Endothelial cell of umbilical vein (primary cell): ENCODE data around the gene ERAP2. TPM values are rescaled to one million over a fixed set of nuclear protein-coding genes. Genes with fewer than 3 reads are reported as not detected.

Experiments used
- BruUV-seq: library from RNA; stranded (reverse); fragments of 400-500 nt; replicated peaks from 2 replicates; lab custom pipeline; 2021; lab: Mats Ljungman, UMichigan
- CTCF ChIA-PET: fragments of 300-600, 350-600 bp; sonication (Branson Sonifier 250); formaldehyde crosslinking; loops from one replicate; lab custom pipeline; 2021; ENCODE audit warnings: antibody characterized with exemption, inconsistent platforms; lab: Charles Lee
- POLR2A ChIA-PET: fragments of 300-600, 350-600 bp; sonication (Branson Sonifier 250); formaldehyde crosslinking; loops from one replicate; lab custom pipeline; 2021; ENCODE audit warnings: antibody characterized with exemption, inconsistent platforms; lab: Charles Lee
- DNase-seq: peaks from one replicate; pipeline ENCODE4 v3.0.0-alpha.2; 2011; ENCODE audit warnings: low read depth, low spot score
- FAIRE-seq: peaks from 2 replicates; lab custom pipeline; 2011; peaks lifted over from hg19 to GRCh38; lab: Jason Lieb, UNC
- H2AFZ ChIP-seq: 2 replicates; pipeline ENCODE4 v1.6.0; 2012; ENCODE audit warnings: low read depth, low read length, control low read depth, inconsistent platforms
- H3K27ac ChIP-seq: 2 replicates; pipeline ENCODE4 v1.5.1; 2011; ENCODE audit warnings: low read depth, mild to moderate bottlenecking, control low read depth, low read length, moderate library complexity; ENCODE audit not compliant: insufficient read depth
- H3K27me3 ChIP-seq, 2 experiments: 2 replicates each; pipeline versions ENCODE4 v1.6.0 to v1.6.1; 2011; ENCODE audit warnings: low read length in 2 of 2, mixed read lengths in 1 of 2; ENCODE audit not compliant: control insufficient read depth in 2 of 2, insufficient read depth in 2 of 2
- H3K36me3 ChIP-seq, 2 experiments: 2 replicates in 1 of 2; 3 replicates in 1 of 2; pipeline ENCODE4 v1.5.1; 2011; ENCODE audit warnings: low read length in 2 of 2, mild to moderate bottlenecking in 1 of 2, moderate library complexity in 1 of 2; ENCODE audit not compliant: control insufficient read depth in 2 of 2, insufficient read depth in 2 of 2; ENCODE audit errors: extremely low read depth in 1 of 2
- H3K4me1 ChIP-seq: 3 replicates; pipeline ENCODE4 v1.5.1; 2011; ENCODE audit warnings: mild to moderate bottlenecking, low read length; ENCODE audit not compliant: control insufficient read depth, insufficient read depth; ENCODE audit errors: extremely low read depth
- H3K4me2 ChIP-seq: 2 replicates; pipeline ENCODE4 v1.6.1; 2011; ENCODE audit warnings: low read length, control low read depth, mixed read lengths; ENCODE audit not compliant: insufficient read depth
- H3K4me3 ChIP-seq, 3 experiments: fragments of 200-600 bp in 1 of 3; sonication (generic), shearing (Covaris generic) in 1 of 3; replicated peaks in 1 of 3; 2 replicates each; pipeline ENCODE4 v1.5.1; 2011 to 2016; ENCODE audit warnings: control low read depth in 3 of 3, low read length in 3 of 3, mild to moderate bottlenecking in 2 of 3, inconsistent platforms in 1 of 3, low read depth in 1 of 3, moderate library complexity in 1 of 3; ENCODE audit not compliant: insufficient read depth in 1 of 3
- H3K79me2 ChIP-seq: 2 replicates; pipeline ENCODE4 v1.6.0; 2012; ENCODE audit warnings: low read length, inconsistent platforms; ENCODE audit not compliant: control insufficient read depth, insufficient read depth
- H3K9ac ChIP-seq: replicated peaks from 2 replicates; pipeline ENCODE3; 2011; ENCODE audit warnings: low read length, control low read depth; ENCODE audit not compliant: insufficient read depth; ENCODE audit errors: extremely low read depth
- H3K9me1 ChIP-seq: replicated peaks from 3 replicates; pipeline ENCODE4 v1.6.0; 2011; ENCODE audit warnings: mild to moderate bottlenecking, low read length; ENCODE audit not compliant: control insufficient read depth, insufficient read depth; ENCODE audit errors: extremely low read depth
- H3K9me3 ChIP-seq: replicated peaks from 2 replicates; pipeline ENCODE4 v1.5.1; 2012; ENCODE audit warnings: low read length, inconsistent platforms; ENCODE audit not compliant: control insufficient read depth, insufficient read depth
- H4K20me1 ChIP-seq: replicated peaks from 2 replicates; pipeline ENCODE3; 2011; ENCODE audit warnings: mild to moderate bottlenecking, low read length; ENCODE audit not compliant: control insufficient read depth, insufficient read depth; ENCODE audit errors: extremely low read depth
- CTCF ChIP-seq, 2 donors: IDR thresholded peaks; 1 replicate in 1 of 2; 2 replicates in 1 of 2; pipeline ENCODE4 v1.5.1; 2011; ENCODE audit warnings: low read length in 2 of 2, mild to moderate bottlenecking in 2 of 2, moderate library complexity in 2 of 2, control low read depth in 1 of 2, inconsistent platforms in 1 of 2, low read depth in 1 of 2; ENCODE audit not compliant: insufficient read depth in 1 of 2; ENCODE audit errors: extremely low read depth in 1 of 2
- EZH2 ChIP-seq: IDR thresholded peaks from 2 replicates; pipeline ENCODE4 v1.6.1; 2012; ENCODE audit warnings: borderline replicate concordance, low read depth, mild to moderate bottlenecking, moderate library complexity, low read length, inconsistent platforms; ENCODE audit not compliant: severe bottlenecking
- FOS ChIP-seq: IDR thresholded peaks from 2 replicates; pipeline ENCODE4 v1.6.1; 2011; ENCODE audit warnings: mild to moderate bottlenecking, low read length, moderate library complexity, borderline replicate concordance; ENCODE audit not compliant: insufficient read depth
- GATA2 ChIP-seq: IDR thresholded peaks from 2 replicates; pipeline ENCODE4 v1.7.0; 2011; ENCODE audit warnings: low read depth, mild to moderate bottlenecking, moderate library complexity, mixed read lengths, low read length; ENCODE audit not compliant: insufficient read length, insufficient read depth
- JUN ChIP-seq: IDR thresholded peaks from 2 replicates; pipeline ENCODE4 v1.6.1; 2011; ENCODE audit warnings: borderline replicate concordance, low read depth; ENCODE audit not compliant: insufficient read length, insufficient read depth
- MAX ChIP-seq: IDR thresholded peaks from 2 replicates; pipeline ENCODE4 v1.6.1; 2011; ENCODE audit not compliant: insufficient read depth, insufficient read length
- MYC ChIP-seq: IDR thresholded peaks from one replicate; pipeline ENCODE4 v1.6.1; 2011; ENCODE audit warnings: mild to moderate bottlenecking, low read depth, low read length
- POLR2A ChIP-seq: IDR thresholded peaks from 2 replicates; pipeline ENCODE4 v1.6.1; 2012; ENCODE audit warnings: low read depth, mild to moderate bottlenecking, control low read depth, low read length
- POLR2AphosphoS5 ChIP-seq: IDR thresholded peaks from 2 replicates; pipeline ENCODE4 v1.6.1; 2012; ENCODE audit warnings: low read depth, mild to moderate bottlenecking, control low read depth, low read length, moderate library complexity; ENCODE audit not compliant: insufficient read depth
- dilution Hi-C: fragments of 300-500 bp; cut with MboI; formaldehyde crosslinking; loops from one replicate; pipeline ENCODE4 v1.15.0; 2019; ENCODE audit warnings: low sequenced_read_pairs; ENCODE audit not compliant: extremely low pct_ligation_motif_present
- intact Hi-C: fragments of 100-400 bp; cut with micrococcal nuclease; formaldehyde crosslinking; loops from one replicate; pipeline ENCODE4 v1.10.0; 2022
- polyA plus RNA-seq, 4 experiments: library from polyadenylated mRNA; depleted of rRNA in 3 of 4; stranded (reverse) in 3 of 4; unstranded in 1 of 4; fragments of >200 nt; gene quantifications; 2 replicates each; pipeline versions ENCODE4 v1.2.1 to v1.2.3, GENCODE V29; 2011 to 2012; ENCODE audit warnings: missing spikeins in 1 of 4
- total RNA-seq: library from RNA; stranded (reverse); gene quantifications from 2 replicates; pipeline ENCODE4 v1.2.3, GENCODE V29; 2021

ERAP2 gene
- total and polyA plus RNA-seq, 2 donors (not counting 3 experiments of a cell fraction or from before 2014, with no cell fraction given), result 3.1 to 10.0 TPM

GRCh38 chr5:96857454-96857853, 18.8 kb upstream of the ERAP2 start:
- no peaks in the 10 kb centered on the region for H3K27me3 ChIP-seq
- no peaks in the 10 kb centered on the region for H3K4me1 ChIP-seq
- H3K36me3 ChIP-seq, result no peaks in the 10 kb centered on the region
- no peak overlapping the region for H2AFZ ChIP-seq
- BruUV-seq, result no TSS peak
- intact Hi-C loops, result no loop called here
- no peaks in the 10 kb centered on the region for H4K20me1 ChIP-seq
- no peaks in the 10 kb centered on the region for H3K79me2 ChIP-seq
- no peaks in the 10 kb centered on the region for H3K9me3 ChIP-seq
- H3K4me3 ChIP-seq, result no peak overlapping the region
- dilution Hi-C loops, result no loop called here
- ChIA-PET CTCF (interaction anchor here (1.0 to 4.6 kb wide), 3 partner anchors 12 to 140 kb away, joined by 3 to 24 read pairs (median 3); no protein-coding TSS in a partner anchor), POLR2A (no interaction called here)
- H3K9ac ChIP-seq, result no peak overlapping the region
- no peak for FAIRE-seq
- TF ChIP-seq MAX (no peak), CTCF (IDR thresholded peaks at IDR 0.05; ENCODE audit: extremely low read depth in 1 of 2, insufficient read depth in 1 of 2, low read depth in 1 of 2, low read length in 2 of 2) (no peak), MYC (no peak), FOS (no peak), GATA2 (no peak), EZH2 (no peak), POLR2A (no peak), POLR2AphosphoS5 (no peak), JUN (no peak)
- DNase-seq, result no peak
- H3K9me1 ChIP-seq, result no peaks in the 10 kb centered on the region
- no peak overlapping the region for H3K27ac ChIP-seq
- H3K4me2 ChIP-seq, result no peak overlapping the region
